BJ (cell line): Measurements from ENCODE around the gene ZNF185. TPM values are rescaled to one million over a fixed set of nuclear protein-coding genes. Genes with fewer than 3 reads are reported as not detected.

Source experiments
- CTCF ChIA-PET: fragments of 350-600 bp; formaldehyde crosslinking; extraction: SDS; loops from one replicate; lab custom pipeline; 2021; ENCODE audit warnings: antibody characterized with exemption, inconsistent platforms; lab: Yijun Ruan, JAX
- POLR2A ChIA-PET: fragments of 300-600 bp; sonication (Branson Sonifier 250); formaldehyde crosslinking; extraction: SDS; loops from one replicate; lab custom pipeline; 2021; ENCODE audit warnings: antibody characterized with exemption; lab: Charles Lee
- DNase-seq: peaks from one replicate; pipeline ENCODE4 v3.0.0-alpha.2; 2011; ENCODE audit warnings: low read depth
- H3K27me3 ChIP-seq: 2 replicates; pipeline ENCODE4 v1.6.0; 2011; ENCODE audit warnings: low read length; ENCODE audit not compliant: control insufficient read depth, insufficient read depth
- H3K36me3 ChIP-seq: 2 replicates; pipeline ENCODE4 v1.5.1; 2011; ENCODE audit warnings: low read length; ENCODE audit not compliant: control insufficient read depth, insufficient read depth
- H3K4me3 ChIP-seq: 2 replicates; pipeline ENCODE4 v1.5.1; 2011; ENCODE audit warnings: low read depth, mild to moderate bottlenecking, control low read depth, low read length
- CTCF ChIP-seq: IDR thresholded peaks from 2 replicates; pipeline ENCODE4 v1.5.1; 2011; ENCODE audit warnings: low read depth, mild to moderate bottlenecking, control low read depth, inconsistent platforms, low read length, moderate library complexity; ENCODE audit not compliant: insufficient read depth
- polyA plus RNA-seq: library from polyadenylated mRNA; depleted of rRNA; stranded (reverse); fragments of >200 nt; gene quantifications from 2 replicates; pipeline ENCODE4 v1.2.3, GENCODE V29; 2011; rRNA removed

ZNF185 gene
- polyA plus RNA-seq, 1 experiment = 8.3 TPM

GRCh38 chrX:152942077-152942442 lies 44.2 kb downstream of the ZNF185 start:
- no peaks in the 10 kb centered on the region; the same call in 1 of the 2 replicates for H3K36me3 ChIP-seq
- no peak for DNase-seq
- CTCF ChIA-PET = interaction anchor here (0.6 to 2.2 kb wide), 17 partner anchors 10 to 1385 kb away, joined by 3 to 15 read pairs (median 4); partner anchors contain the start of gene BGN

GRCh38 chrX:152943826-152944225 lies 46.0 kb downstream of the ZNF185 start:
- Histone ChIP-seq H3K27me3 (no peaks in the 10 kb centered on the region), H3K4me3 (no peak overlapping the region), H3K36me3 (no peaks in the 10 kb centered on the region; the same call in 1 of the 2 replicates)
- DNase-seq = no peak
- ChIA-PET POLR2A (no interaction called here), CTCF (interaction anchor here (1.7 to 1.9 kb wide), 2 partner anchors 14 to 494 kb away, joined by 4 to 5 read pairs; no protein-coding TSS in a partner anchor)
- TF ChIP-seq CTCF = no peak

More at GRCh38 chrX:152942077-152942442, 44.2 kb downstream of the ZNF185 start:
- Histone ChIP-seq H3K27me3 (no peaks in the 10 kb centered on the region), H3K4me3 (peak overlapping the region; percentile 52)
- TF ChIP-seq CTCF = no peak
- POLR2A ChIA-PET = no interaction called here

GRCh38 chrX:152945021-152945979 lies 47.4 kb downstream of the ZNF185 start:
- no peak for DNase-seq
- ChIA-PET CTCF (no interaction called here), POLR2A (no interaction called here)
- no peak for TF ChIP-seq CTCF
- H3K4me3 ChIP-seq = no peak overlapping the region
- no peaks in the 10 kb centered on the region; the same call in 1 of the 2 replicates for H3K36me3 ChIP-seq
- no peaks in the 10 kb centered on the region for H3K27me3 ChIP-seq

- no peak for DNase-seq
- no peak for TF ChIP-seq CTCF
- Histone ChIP-seq H3K36me3 (no peaks in the 10 kb centered on the region; the same call in 1 of the 2 replicates), H3K27me3 (no peaks in the 10 kb centered on the region), H3K4me3 (no peak overlapping the region)
- CTCF ChIA-PET = no interaction called here
- POLR2A ChIA-PET = no interaction called here
Measured at GRCh38 chrX:152946681-152947080, 48.8 kb downstream of the ZNF185 start.

Other genes starting within 250 kb of the ZNF185 start
- 0.06 TPM in 1 of 2 replicates, not detected in the other for gene MAGEA3, start 199.3 kb upstream of the ZNF185 start, polyA plus RNA-seq
- gene CSAG2, start 188.8 kb upstream of the ZNF185 start, polyA plus RNA-seq = not detected in 2 replicates
- gene MAGEA2B, start 183.4 kb upstream of the ZNF185 start, polyA plus RNA-seq = not detected in 2 replicates
- not detected in 2 replicates for gene CSAG1, start 164.3 kb upstream of the ZNF185 start, polyA plus RNA-seq
- not detected in 2 replicates for gene MAGEA12, start 164.3 kb upstream of the ZNF185 start, polyA plus RNA-seq
- gene MAGEA2, start 144.2 kb upstream of the ZNF185 start, polyA plus RNA-seq = not detected in 2 replicates
- not detected in 2 replicates for gene CSAG3, start 138.8 kb upstream of the ZNF185 start, polyA plus RNA-seq
- not detected in 2 replicates for gene MAGEA6, start 128.4 kb upstream of the ZNF185 start, polyA plus RNA-seq
- 19.1 and 44.5 TPM in 2 replicates for gene CETN2, start 67.3 kb upstream of the ZNF185 start, polyA plus RNA-seq
- gene NSDHL, start 67.0 kb upstream of the ZNF185 start, polyA plus RNA-seq = 10.3 and 13.7 TPM in 2 replicates
- gene PNMA5, start 96.0 kb downstream of the ZNF185 start, polyA plus RNA-seq = not detected in 2 replicates
- gene PNMA3, start 158.4 kb downstream of the ZNF185 start, polyA plus RNA-seq = 0.09 and 0.13 TPM in 2 replicates
- 0.88 and 1.3 TPM in 2 replicates for gene PNMA6A, start 174.4 kb downstream of the ZNF185 start, polyA plus RNA-seq